SK-N-SH (cell line): Measurements from ENCODE around the gene DENND5A.

Experiments used
- EP300 ChIP-seq, 2 experiments: IDR thresholded peaks; 2 replicates each; pipeline versions ENCODE4 v1.4.0 to v1.6.1; 2012; ENCODE audit warnings: borderline replicate concordance in 1 of 2, low read depth in 1 of 2, low read length in 1 of 2
- EZH2phosphoT487 ChIP-seq: fragments of 200-600 bp; sonication (generic); IDR thresholded peaks from 2 replicates; pipeline ENCODE4 v1.6.1; 2017; ENCODE audit warnings: low read depth, mixed run types, mild to moderate bottlenecking, antibody characterized with exemption, moderate library complexity, borderline replicate concordance
- FOXJ3 ChIP-seq: sonication (generic); formaldehyde crosslinking; IDR thresholded peaks from 2 replicates; pipeline ENCODE4 v1.5.1; 2020; ENCODE audit warnings: mild to moderate bottlenecking, missing genetic modification reagents
- GATA2 ChIP-seq: sonication (generic); formaldehyde crosslinking; IDR thresholded peaks from 2 replicates; pipeline ENCODE4 v1.5.0; 2020; ENCODE audit warnings: mild to moderate bottlenecking, missing genetic modification reagents
- JUND ChIP-seq: IDR thresholded peaks from 2 replicates; pipeline ENCODE4 v1.4.0; 2012
- MXI1 ChIP-seq: IDR thresholded peaks from 2 replicates; pipeline ENCODE4 v1.6.1; 2012; ENCODE audit warnings: mild to moderate bottlenecking, low read depth, low read length, improper control_type of control experiment
- NRF1 ChIP-seq: IDR thresholded peaks from 2 replicates; pipeline ENCODE4 v1.6.1; 2012; ENCODE audit warnings: low read depth, mild to moderate bottlenecking, low read length
- POLR2AphosphoS5 ChIP-seq: IDR thresholded peaks from 2 replicates; pipeline ENCODE4 v1.6.1; 2012; ENCODE audit warnings: low read depth, low read length
- RCOR1 ChIP-seq: fragments of 150-350 bp; IDR thresholded peaks from 2 replicates; pipeline ENCODE4 v1.6.1; 2017; ENCODE audit warnings: antibody characterized with exemption, low read length
- SMC3 ChIP-seq: IDR thresholded peaks from 2 replicates; pipeline ENCODE4 v1.6.1; 2012; ENCODE audit warnings: low read depth, low read length, improper control_type of control experiment
- YY1 ChIP-seq: IDR thresholded peaks from 2 replicates; pipeline ENCODE4 v1.4.0; 2012; ENCODE audit warnings: low read depth, mild to moderate bottlenecking
- TF ChIP-seq, protein P1 (sequence below): fragments of 200-600 bp; sonication (generic); IDR thresholded peaks from 2 replicates; pipeline ENCODE4 v1.6.1; 2017; ENCODE audit warnings: antibody characterized with exemption, mild to moderate bottlenecking, moderate library complexity
- TF ChIP-seq, protein P2 (sequence below): IDR thresholded peaks from 2 replicates; pipeline ENCODE4 v1.4.0; 2012; ENCODE audit warnings: low read depth, borderline replicate concordance
- TF ChIP-seq, protein P3 (sequence below): fragments of 150-350 bp; IDR thresholded peaks from 2 replicates; pipeline ENCODE4 v1.6.1; 2017; ENCODE audit warnings: antibody characterized with exemption, low read length, low read depth, borderline replicate concordance

DNA sequence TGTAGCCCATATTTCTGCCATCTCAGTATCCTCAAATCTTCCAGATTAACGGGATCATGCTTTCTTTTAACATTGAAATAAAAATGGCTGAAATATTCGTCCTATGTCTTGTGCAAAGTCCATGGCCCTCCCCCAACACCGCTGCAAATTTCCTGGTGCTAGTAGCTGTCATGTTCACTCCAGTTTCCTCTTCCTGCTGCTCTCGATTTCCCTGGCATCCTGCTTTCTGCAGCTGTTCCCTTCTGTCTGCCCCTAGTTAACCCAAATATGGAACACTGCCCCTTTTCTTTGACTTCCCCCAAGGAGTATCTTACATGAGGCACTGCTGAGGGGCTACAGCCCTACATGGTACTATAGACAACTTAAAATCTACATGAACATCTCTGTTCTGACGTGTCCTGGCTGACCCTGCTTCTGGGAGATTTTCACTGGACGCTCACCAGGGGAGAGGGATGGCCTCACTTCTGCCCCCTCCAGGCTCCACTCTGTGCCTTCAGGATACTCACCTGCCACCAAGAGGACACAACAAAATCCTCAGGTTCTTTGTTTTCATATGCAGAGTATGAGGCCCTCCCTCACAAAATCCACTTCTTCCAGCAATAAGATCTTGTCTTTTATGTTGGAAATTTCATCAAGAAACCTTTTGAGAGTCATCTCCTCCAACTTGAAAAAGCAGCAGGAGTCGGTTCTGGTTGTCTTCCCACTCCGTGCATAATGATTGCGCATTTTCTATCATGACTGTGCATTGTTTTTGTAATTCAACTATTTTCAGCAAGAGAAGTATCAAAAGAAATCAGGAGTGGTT lies 144.3 kb downstream of the DENND5A start:
- TF ChIP-seq SMC3 (no peak; the same call in 1 of the 2 replicates), EZH2phosphoT487 (no peak), FOXJ3 (no peak), RCOR1 (no peak), POLR2AphosphoS5 (no peak), NRF1 (no peak), JUND (no peak), YY1 (no peak), GATA2 (CRISPR knock-in tag) (no peak), EP300 (IDR thresholded peaks at IDR 0.05; ENCODE audit: borderline replicate concordance in 1 of 2, low read depth in 1 of 2, low read length in 1 of 2) (no peak), MXI1 (no peak)
- TF ChIP-seq, protein P1, sequence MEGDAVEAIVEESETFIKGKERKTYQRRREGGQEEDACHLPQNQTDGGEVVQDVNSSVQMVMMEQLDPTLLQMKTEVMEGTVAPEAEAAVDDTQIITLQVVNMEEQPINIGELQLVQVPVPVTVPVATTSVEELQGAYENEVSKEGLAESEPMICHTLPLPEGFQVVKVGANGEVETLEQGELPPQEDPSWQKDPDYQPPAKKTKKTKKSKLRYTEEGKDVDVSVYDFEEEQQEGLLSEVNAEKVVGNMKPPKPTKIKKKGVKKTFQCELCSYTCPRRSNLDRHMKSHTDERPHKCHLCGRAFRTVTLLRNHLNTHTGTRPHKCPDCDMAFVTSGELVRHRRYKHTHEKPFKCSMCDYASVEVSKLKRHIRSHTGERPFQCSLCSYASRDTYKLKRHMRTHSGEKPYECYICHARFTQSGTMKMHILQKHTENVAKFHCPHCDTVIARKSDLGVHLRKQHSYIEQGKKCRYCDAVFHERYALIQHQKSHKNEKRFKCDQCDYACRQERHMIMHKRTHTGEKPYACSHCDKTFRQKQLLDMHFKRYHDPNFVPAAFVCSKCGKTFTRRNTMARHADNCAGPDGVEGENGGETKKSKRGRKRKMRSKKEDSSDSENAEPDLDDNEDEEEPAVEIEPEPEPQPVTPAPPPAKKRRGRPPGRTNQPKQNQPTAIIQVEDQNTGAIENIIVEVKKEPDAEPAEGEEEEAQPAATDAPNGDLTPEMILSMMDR: peak; percentile 22; the same call in 1 of the 2 replicates
- TF ChIP-seq, protein P2, sequence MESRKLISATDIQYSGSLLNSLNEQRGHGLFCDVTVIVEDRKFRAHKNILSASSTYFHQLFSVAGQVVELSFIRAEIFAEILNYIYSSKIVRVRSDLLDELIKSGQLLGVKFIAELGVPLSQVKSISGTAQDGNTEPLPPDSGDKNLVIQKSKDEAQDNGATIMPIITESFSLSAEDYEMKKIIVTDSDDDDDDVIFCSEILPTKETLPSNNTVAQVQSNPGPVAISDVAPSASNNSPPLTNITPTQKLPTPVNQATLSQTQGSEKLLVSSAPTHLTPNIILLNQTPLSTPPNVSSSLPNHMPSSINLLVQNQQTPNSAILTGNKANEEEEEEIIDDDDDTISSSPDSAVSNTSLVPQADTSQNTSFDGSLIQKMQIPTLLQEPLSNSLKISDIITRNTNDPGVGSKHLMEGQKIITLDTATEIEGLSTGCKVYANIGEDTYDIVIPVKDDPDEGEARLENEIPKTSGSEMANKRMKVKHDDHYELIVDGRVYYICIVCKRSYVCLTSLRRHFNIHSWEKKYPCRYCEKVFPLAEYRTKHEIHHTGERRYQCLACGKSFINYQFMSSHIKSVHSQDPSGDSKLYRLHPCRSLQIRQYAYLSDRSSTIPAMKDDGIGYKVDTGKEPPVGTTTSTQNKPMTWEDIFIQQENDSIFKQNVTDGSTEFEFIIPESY: no peak
- TF ChIP-seq, protein P3, sequence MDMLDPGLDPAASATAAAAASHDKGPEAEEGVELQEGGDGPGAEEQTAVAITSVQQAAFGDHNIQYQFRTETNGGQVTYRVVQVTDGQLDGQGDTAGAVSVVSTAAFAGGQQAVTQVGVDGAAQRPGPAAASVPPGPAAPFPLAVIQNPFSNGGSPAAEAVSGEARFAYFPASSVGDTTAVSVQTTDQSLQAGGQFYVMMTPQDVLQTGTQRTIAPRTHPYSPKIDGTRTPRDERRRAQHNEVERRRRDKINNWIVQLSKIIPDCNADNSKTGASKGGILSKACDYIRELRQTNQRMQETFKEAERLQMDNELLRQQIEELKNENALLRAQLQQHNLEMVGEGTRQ: no peak
